WTC11 (cell line): ENCODE data around the gene TNRC6C. TPM values are rescaled to one million over a fixed set of nuclear protein-coding genes. Genes with fewer than 3 reads are reported as not detected.
A peak's percentile ranks its signal among the peaks of the same experiment; 100 is the strongest.

Experiments
- AFF4 ChIP-seq: sonication (generic); formaldehyde crosslinking; IDR thresholded peaks from 2 replicates; pipeline ENCODE4 v1.8.1; 2023; ENCODE audit warnings: mild to moderate bottlenecking, missing genetic modification reagents, borderline replicate concordance
- AR ChIP-seq: fragments of 250-450 bp; sonication (Bioruptor Pico); IDR thresholded peaks from 2 replicates; pipeline ENCODE4 v1.9.0; 2021; ENCODE audit warnings: mild to moderate bottlenecking
- ATF2 ChIP-seq: sonication (generic); formaldehyde crosslinking; IDR thresholded peaks from 2 replicates; pipeline ENCODE4 v1.8.1; 2022; ENCODE audit warnings: low read depth, missing genetic modification reagents, borderline replicate concordance
- E2F1 ChIP-seq: sonication (generic); formaldehyde crosslinking; IDR thresholded peaks from 2 replicates; pipeline ENCODE4 v1.8.0; 2022; ENCODE audit warnings: mild to moderate bottlenecking, missing genetic modification reagents
- E2F5 ChIP-seq: sonication (generic); formaldehyde crosslinking; IDR thresholded peaks from 2 replicates; pipeline ENCODE4 v1.8.1; 2022; ENCODE audit warnings: mild to moderate bottlenecking, moderate library complexity, missing genetic modification reagents
- ELF4 ChIP-seq: sonication (generic); formaldehyde crosslinking; IDR thresholded peaks from 2 replicates; pipeline ENCODE4 v1.8.1; 2022; ENCODE audit warnings: low read depth, mild to moderate bottlenecking, moderate library complexity, missing genetic modification reagents
- FOXJ3 ChIP-seq: sonication (generic); formaldehyde crosslinking; IDR thresholded peaks from 2 replicates; pipeline ENCODE4 v1.9.0; 2021; ENCODE audit warnings: missing genetic modification reagents, mild to moderate bottlenecking, borderline replicate concordance
- GABPB1 ChIP-seq: sonication (generic); formaldehyde crosslinking; IDR thresholded peaks from 2 replicates; pipeline ENCODE4 v1.8.1; 2023; ENCODE audit warnings: mild to moderate bottlenecking, missing genetic modification reagents
- GTF2I ChIP-seq: fragments of 250-450 bp; sonication (Bioruptor Pico); conservative IDR thresholded peaks from 2 replicates; pipeline ENCODE4 v1.4.0; 2021; ENCODE audit warnings: mild to moderate bottlenecking
- JUN ChIP-seq: sonication (generic); formaldehyde crosslinking; IDR thresholded peaks from 2 replicates; pipeline ENCODE4 v1.8.0; 2023; ENCODE audit warnings: mild to moderate bottlenecking, missing genetic modification reagents
- MAX ChIP-seq: sonication (generic); formaldehyde crosslinking; IDR thresholded peaks from 2 replicates; pipeline ENCODE4 v1.8.0; 2022; ENCODE audit warnings: mild to moderate bottlenecking, missing genetic modification reagents
- NR1H2 ChIP-seq: sonication (generic); formaldehyde crosslinking; IDR thresholded peaks from 2 replicates; pipeline ENCODE4 v1.9.0; 2021; ENCODE audit warnings: mild to moderate bottlenecking, moderate library complexity, missing genetic modification reagents
- RELA ChIP-seq: sonication (generic); formaldehyde crosslinking; IDR thresholded peaks from 2 replicates; pipeline ENCODE4 v1.8.1; 2022; ENCODE audit warnings: missing genetic modification reagents, mild to moderate bottlenecking, borderline replicate concordance
- SMAD4 ChIP-seq: sonication (generic); formaldehyde crosslinking; IDR thresholded peaks from 2 replicates; pipeline ENCODE4 v1.8.0; 2022; ENCODE audit warnings: mild to moderate bottlenecking, missing genetic modification reagents
- ZBTB43 ChIP-seq: sonication (generic); formaldehyde crosslinking; IDR thresholded peaks from 2 replicates; pipeline ENCODE4 v1.8.1; 2023; ENCODE audit warnings: mild to moderate bottlenecking, missing genetic modification reagents
- ZNF121 ChIP-seq: sonication (generic); formaldehyde crosslinking; IDR thresholded peaks from 2 replicates; pipeline ENCODE4 v1.8.0; 2023; ENCODE audit warnings: missing genetic modification reagents
- ZNF232 ChIP-seq: sonication (generic); formaldehyde crosslinking; IDR thresholded peaks from 2 replicates; pipeline ENCODE4 v1.8.0; 2022; ENCODE audit warnings: mild to moderate bottlenecking, missing genetic modification reagents
- ZNF671 ChIP-seq: fragments of 250-450 bp; sonication (Bioruptor Pico); IDR thresholded peaks from 2 replicates; pipeline ENCODE4 v1.8.0; 2021; ENCODE audit warnings: mild to moderate bottlenecking
- total RNA-seq: library from RNA; stranded (reverse); gene quantifications from 3 replicates; pipeline ENCODE4 v1.2.3, GENCODE V29; 2021
- TF ChIP-seq, protein P1 (sequence below): sonication (generic); formaldehyde crosslinking; IDR thresholded peaks from 2 replicates; pipeline ENCODE4 v1.8.1; 2022; ENCODE audit warnings: mild to moderate bottlenecking, missing genetic modification reagents, moderate library complexity, borderline replicate concordance
- TF ChIP-seq, protein P2 (sequence below): sonication (generic); formaldehyde crosslinking; IDR thresholded peaks from 2 replicates; pipeline ENCODE4 v1.8.1; 2023; ENCODE audit warnings: mild to moderate bottlenecking, moderate library complexity, missing genetic modification reagents

The TNRC6C gene
- total RNA-seq, 1 experiment from 2014 or later, result 52.3 TPM

- TF ChIP-seq AR (CRISPR knock-in tag) (peak; percentile 86; the same call in 1 of the 2 replicates), NR1H2 (no peak), E2F1 (CRISPR knock-in tag) (peak; percentile 82; the same call in 1 of the 2 replicates), GABPB1 (CRISPR knock-in tag) (peak; percentile 77; the same call in 1 of the 2 replicates), AFF4 (CRISPR knock-in tag) (no peak; the same call in 1 of the 2 replicates), MAX (peak; percentile 62; the same call in 1 of the 2 replicates), ZNF671 (CRISPR knock-in tag) (peak; percentile 88; the same call in 1 of the 2 replicates), RELA (CRISPR knock-in tag) (0 out of 2 replicates have a peak, but pooled peaks have one; percentile 26), E2F5 (CRISPR knock-in tag) (peak; percentile 91), ATF2 (no peak), ZNF232 (CRISPR knock-in tag) (peak; percentile 79; the same call in 1 of the 2 replicates), SMAD4 (CRISPR knock-in tag) (no peak; the same call in 1 of the 2 replicates), JUN (CRISPR knock-in tag) (no peak), ZBTB43 (no peak; the same call in 1 of the 2 replicates), ZNF121 (no peak), ELF4 (CRISPR knock-in tag) (0 out of 2 replicates have a peak, but pooled peaks have one; percentile 33), GTF2I (CRISPR knock-in tag) (no peak), FOXJ3 (CRISPR knock-in tag) (no peak)
- TF ChIP-seq, protein P1, sequence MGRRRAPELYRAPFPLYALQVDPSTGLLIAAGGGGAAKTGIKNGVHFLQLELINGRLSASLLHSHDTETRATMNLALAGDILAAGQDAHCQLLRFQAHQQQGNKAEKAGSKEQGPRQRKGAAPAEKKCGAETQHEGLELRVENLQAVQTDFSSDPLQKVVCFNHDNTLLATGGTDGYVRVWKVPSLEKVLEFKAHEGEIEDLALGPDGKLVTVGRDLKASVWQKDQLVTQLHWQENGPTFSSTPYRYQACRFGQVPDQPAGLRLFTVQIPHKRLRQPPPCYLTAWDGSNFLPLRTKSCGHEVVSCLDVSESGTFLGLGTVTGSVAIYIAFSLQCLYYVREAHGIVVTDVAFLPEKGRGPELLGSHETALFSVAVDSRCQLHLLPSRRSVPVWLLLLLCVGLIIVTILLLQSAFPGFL (CRISPR knock-in tag), result 0 out of 2 replicates have a peak, but pooled peaks have one; percentile 12
- TF ChIP-seq, protein P2, sequence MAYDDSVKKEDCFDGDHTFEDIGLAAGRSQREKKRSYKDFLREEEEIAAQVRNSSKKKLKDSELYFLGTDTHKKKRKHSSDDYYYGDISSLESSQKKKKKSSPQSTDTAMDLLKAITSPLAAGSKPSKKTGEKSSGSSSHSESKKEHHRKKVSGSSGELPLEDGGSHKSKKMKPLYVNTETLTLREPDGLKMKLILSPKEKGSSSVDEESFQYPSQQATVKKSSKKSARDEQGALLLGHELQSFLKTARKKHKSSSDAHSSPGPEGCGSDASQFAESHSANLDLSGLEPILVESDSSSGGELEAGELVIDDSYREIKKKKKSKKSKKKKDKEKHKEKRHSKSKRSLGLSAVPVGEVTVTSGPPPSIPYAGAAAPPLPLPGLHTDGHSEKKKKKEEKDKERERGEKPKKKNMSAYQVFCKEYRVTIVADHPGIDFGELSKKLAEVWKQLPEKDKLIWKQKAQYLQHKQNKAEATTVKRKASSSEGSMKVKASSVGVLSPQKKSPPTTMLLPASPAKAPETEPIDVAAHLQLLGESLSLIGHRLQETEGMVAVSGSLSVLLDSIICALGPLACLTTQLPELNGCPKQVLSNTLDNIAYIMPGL (CRISPR knock-in tag), result peak; percentile 92; the same call in 1 of the 2 replicates
Observed at GRCh38 chr17:77957857-77958715, at the start of gene TNRC6C (continued).
